Thymus (tissue), 11 donors: ENCODE data around the gene EXD1. TPM values are rescaled to one million over a fixed set of nuclear protein-coding genes. Genes with fewer than 3 reads are reported as not detected.
"Not testable (repeated sequence)": the region's sequence is repeated elsewhere in the genome, so short reads cannot be mapped to it uniquely, and the experiment has no call there.

ENCODE experiments used
- DNase-seq, 9 donors: peaks; one replicate each; pipeline ENCODE4 v3.0.0-alpha.2; 2013; ENCODE audit warnings: low spot score in 9 of 9, low read depth in 6 of 9, missing footprints in 1 of 9
- H3K27ac ChIP-seq, 2 donors: one replicate each; pipeline ENCODE4 v1.5.1; 2013; ENCODE audit warnings: control low read depth in 1 of 2, low read depth in 1 of 2, low read length in 1 of 2, mild to moderate bottlenecking in 1 of 2, moderate library complexity in 1 of 2
- H3K27me3 ChIP-seq, 2 donors: one replicate each; pipeline ENCODE4 v1.5.1; 2013; ENCODE audit warnings: low read length in 1 of 2; ENCODE audit not compliant: control insufficient read depth in 2 of 2, insufficient read depth in 1 of 2
- H3K36me3 ChIP-seq, 2 donors: one replicate each; pipeline ENCODE4 v1.5.1; 2013; ENCODE audit warnings: low read length in 1 of 2, mild to moderate bottlenecking in 1 of 2, moderate library complexity in 1 of 2; ENCODE audit not compliant: control insufficient read depth in 2 of 2, insufficient read depth in 2 of 2
- H3K4me1 ChIP-seq, 2 donors: one replicate each; pipeline ENCODE4 v1.5.1; 2013; ENCODE audit warnings: low read length in 2 of 2; ENCODE audit not compliant: control insufficient read depth in 2 of 2, insufficient read depth in 2 of 2
- H3K4me3 ChIP-seq, 2 donors: one replicate each; pipeline ENCODE4 v1.5.1; 2013; ENCODE audit warnings: low read length in 2 of 2, control low read depth in 1 of 2, mild to moderate bottlenecking in 1 of 2
- H3K9me3 ChIP-seq, 2 donors: one replicate each; pipeline ENCODE4 v1.5.1; 2013; ENCODE audit warnings: low read length in 1 of 2, mild to moderate bottlenecking in 1 of 2; ENCODE audit not compliant: control insufficient read depth in 2 of 2, insufficient read depth in 1 of 2
- WGBS: extraction: QIAGEN DNeasy Blood & Tissue Kit; methylation state at CpG from one replicate; pipeline ENCODE4 v1.1.7; 2013; 5-methylcytosine and 5-hydroxymethylcytosine counted together
- polyA plus RNA-seq: library from polyadenylated mRNA; stranded (reverse); fragments of 200-250 nt; gene quantifications from one replicate; pipeline ENCODE4 v1.2.3, GENCODE V29; 2013
- total RNA-seq: library from RNA; stranded (reverse); fragments of 120-200 nt; gene quantifications from one replicate; pipeline ENCODE4 v1.2.4, GENCODE V29; 2013
- donor health status: healthy.

Gene EXD1
- total and polyA plus RNA-seq, 2 donors = 0.09 to 0.34 TPM

DNA sequence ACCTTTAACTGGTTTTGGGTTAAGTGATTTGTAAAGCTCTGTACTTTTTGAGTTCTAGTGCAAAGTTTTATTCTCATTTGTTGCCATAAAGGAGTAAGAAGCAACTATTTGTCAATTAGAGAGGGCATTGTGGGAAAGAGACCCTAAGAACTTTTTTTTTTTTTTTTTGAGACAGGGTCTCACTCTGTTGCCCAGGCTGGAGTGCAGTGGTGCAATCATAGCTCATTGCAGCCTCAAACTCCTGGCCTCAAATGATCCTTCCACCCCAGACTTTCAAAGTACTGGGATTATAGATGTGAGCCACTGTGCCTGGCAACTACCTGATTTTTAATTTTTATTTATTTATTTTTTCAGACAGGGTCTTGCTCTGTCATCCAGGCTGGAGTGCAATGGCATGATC, 5.4 kb upstream of the EXD1 start:
- H3K4me3 ChIP-seq = no peak overlapping the region
- H3K4me1 ChIP-seq = peaks cover 4 to 5% of the 10 kb centered on the region in 2 donors

DNA sequence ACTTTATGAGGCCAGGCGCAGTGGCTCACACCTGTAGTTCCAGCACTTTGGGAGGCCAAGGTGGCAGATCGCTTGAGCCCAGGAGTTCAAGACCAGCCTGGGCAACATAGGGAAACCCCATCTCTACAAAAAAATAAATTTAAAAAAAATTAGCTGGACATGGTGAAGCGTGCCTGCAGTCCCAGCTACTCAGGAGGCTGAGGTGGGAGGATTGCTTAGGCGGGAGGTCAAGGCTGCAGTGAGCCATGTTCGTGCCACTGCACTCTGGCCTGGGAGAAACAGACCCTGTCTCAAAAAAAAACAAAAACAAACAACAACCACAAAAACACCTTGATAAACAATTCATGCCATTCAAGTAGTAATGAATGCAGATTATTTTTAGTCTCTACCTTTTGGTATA, 4.7 kb upstream of the EXD1 start:
- H3K4me3 ChIP-seq, H3K36me3 ChIP-seq, DNase-seq, H3K27ac ChIP-seq, H3K27me3 ChIP-seq, H3K9me3 ChIP-seq: not testable (repeated sequence)
- 98% methylated on average over 5 of the region's 5 CpGs for WGBS
- H3K4me1 ChIP-seq = peaks cover 9 to 11% of the 10 kb centered on the region in 2 donors

More for the DNA sequence above, 5.4 kb upstream of the EXD1 start:
- Histone ChIP-seq H3K9me3 (peaks cover 0 to 1% of the 10 kb centered on the region in 2 donors), H3K27me3 (no peaks in the 10 kb centered on the region), H3K27ac (no peak overlapping the region), H3K36me3 (peaks cover 0 to under 1% of the 10 kb centered on the region in 2 donors)
- no peak for DNase-seq

DNA sequence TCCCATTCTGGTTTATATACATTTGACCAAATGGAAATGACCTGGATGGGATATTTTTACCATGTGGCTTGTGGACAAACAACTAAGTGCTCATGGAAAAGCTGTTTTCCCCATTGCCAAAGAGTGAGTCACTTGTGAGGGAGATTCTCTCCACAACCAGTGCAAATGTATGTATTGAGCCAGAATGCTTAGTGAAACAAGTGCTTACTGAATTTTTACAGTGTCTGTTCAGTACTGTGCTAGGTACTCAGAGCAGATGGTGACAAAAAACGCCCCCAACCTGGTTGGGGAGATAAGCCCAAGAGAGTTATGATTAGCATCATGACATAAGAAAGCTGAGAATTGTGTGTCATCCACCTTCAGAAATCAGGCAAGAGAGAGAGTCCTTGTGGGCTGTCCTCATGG, 2.8 kb upstream of the EXD1 start:
- H3K36me3 ChIP-seq = no peaks in the 10 kb centered on the region
- H3K9me3 ChIP-seq = peaks cover 1 to 8% of the 10 kb centered on the region in 2 donors
- H3K27ac ChIP-seq = no peak overlapping the region
- 94% methylated on average over 1 of the region's 1 CpG for WGBS
- no peaks in the 10 kb centered on the region for H3K27me3 ChIP-seq
- H3K4me1 ChIP-seq = peaks cover 9 to 11% of the 10 kb centered on the region in 2 donors
- DNase-seq = no peak
- no peak overlapping the region for H3K4me3 ChIP-seq

DNA sequence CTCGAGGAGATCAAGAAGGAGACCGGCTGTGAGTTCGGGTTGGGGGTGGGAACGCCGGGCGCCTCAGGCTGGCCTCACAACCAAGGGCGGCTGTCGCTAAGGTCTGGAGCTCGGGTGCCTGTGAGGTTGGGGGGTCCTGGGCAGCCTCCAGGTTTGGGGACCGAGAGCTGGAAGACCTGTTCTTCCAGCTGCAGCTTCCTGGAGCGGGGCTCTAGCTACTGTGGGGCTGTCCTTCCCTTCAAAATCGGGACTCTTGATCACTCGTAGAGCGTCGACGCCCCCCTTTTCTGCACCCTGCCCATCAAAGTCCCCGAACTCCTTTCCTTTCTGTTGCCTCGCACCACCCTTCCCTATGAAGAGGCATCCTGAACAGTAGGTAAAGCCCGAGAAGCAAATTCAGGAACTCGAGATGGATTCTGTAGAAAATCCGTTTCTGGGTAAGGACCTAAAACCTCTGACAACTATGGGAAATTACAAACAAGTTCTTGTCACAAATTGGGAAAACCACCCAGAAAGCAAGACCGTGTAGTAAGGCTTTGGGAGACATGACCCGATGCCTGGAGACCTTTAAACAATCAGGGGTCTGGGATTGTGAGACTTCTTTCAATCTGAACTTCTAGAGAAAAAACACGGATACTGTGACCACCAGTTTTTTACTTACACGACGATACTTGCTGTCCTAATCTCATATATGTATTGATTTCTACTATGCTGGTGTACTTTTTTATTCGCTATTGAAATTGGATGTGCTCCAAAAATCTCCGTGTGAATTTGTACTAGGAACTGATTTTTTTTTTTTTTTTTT, 1.1 kb upstream of the EXD1 start:
- peak in 2 of 9 donors; percentile 11 to 54 for DNase-seq
- Histone ChIP-seq H3K36me3 (no peaks in the 10 kb centered on the region), H3K4me1 (peaks cover 9 to 11% of the 10 kb centered on the region in 2 donors), H3K9me3 (peaks cover 1 to 8% of the 10 kb centered on the region in 2 donors), H3K27ac (peak overlapping the region; percentile 28 to 90), H3K4me3 (peak overlapping the region; percentile 64 to 96), H3K27me3 (no peaks in the 10 kb centered on the region)
- WGBS = 9% methylated on average over 28 of the region's 28 CpGs

DNA sequence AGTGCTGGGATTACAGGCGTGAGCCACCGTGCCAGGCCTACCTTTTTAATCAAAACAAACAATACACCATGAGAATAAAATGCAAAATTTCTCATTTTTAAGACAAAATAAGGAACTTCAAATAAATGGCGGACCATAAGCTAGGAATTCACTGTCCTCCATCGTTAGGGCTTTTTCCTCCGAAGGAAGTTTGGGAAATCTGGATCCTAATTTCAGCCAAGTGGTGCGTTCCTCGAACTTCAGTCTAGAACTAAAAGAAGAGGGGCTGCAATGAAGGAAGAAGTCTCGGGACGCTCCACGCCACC, 260 bp downstream of the EXD1 start:
- no peaks in the 10 kb centered on the region for H3K27me3 ChIP-seq
- peaks cover 9 to 11% of the 10 kb centered on the region in 2 donors for H3K4me1 ChIP-seq
- peaks cover 1 to 8% of the 10 kb centered on the region in 2 donors for H3K9me3 ChIP-seq
- peak overlapping the region; percentile 64 to 96 for H3K4me3 ChIP-seq
- DNase-seq = no peak
- H3K36me3 ChIP-seq = no peaks in the 10 kb centered on the region
- WGBS = 40% methylated on average over 10 of the region's 10 CpGs
- peak overlapping the region in 1 of 2 donors; percentile 42 for H3K27ac ChIP-seq

DNA sequence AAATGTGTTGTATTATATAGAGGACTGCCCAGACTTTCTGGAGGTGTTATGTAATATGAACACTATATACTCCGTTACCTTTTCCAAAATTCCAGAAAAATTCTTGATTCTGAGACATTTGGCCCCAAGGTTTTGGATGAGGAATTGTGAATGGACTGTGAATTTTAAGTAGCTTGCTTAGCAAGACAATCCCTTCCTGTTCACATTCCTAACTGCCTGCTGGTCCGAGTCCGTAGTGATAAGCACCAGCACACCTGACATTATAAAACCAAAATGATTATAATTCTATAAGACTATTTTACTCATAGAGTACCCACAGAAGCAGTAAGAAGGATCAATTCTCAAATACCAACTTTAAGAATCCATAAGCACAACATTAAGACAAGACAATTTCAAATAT, 11.2 kb downstream of the EXD1 start:
- 90% methylated on average over 3 of the region's 3 CpGs for WGBS
- no peak for DNase-seq

DNA sequence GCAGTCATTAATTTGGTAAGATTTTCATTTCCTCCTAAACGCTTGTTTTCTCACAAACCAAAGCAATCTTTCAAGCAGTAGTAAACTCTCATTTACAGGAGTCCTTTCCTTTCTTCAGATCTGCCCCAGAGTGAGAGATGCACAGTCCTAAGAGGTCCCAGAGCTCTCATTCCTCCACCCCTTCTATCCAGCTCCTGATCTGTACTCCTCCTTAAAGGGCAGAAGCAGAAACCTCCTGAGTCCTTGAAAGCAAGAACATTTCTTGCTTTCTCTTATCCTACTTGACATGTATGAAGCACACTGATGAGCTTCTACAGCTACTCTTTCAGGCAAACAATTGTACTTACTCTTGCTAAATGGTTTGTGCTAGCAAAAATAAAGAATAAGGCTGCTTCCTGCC, 11.7 kb downstream of the EXD1 start:
- Histone ChIP-seq H3K27me3 (no peaks in the 10 kb centered on the region), H3K9me3 (no peaks in the 10 kb centered on the region), H3K36me3 (no peaks in the 10 kb centered on the region), H3K4me1 (no peaks in the 10 kb centered on the region), H3K27ac (no peak overlapping the region), H3K4me3 (no peak overlapping the region)
- WGBS = 61% methylated on average over 1 of the region's 1 CpG
- DNase-seq = no peak

More for the DNA sequence above, 11.2 kb downstream of the EXD1 start:
- H3K36me3 ChIP-seq = no peaks in the 10 kb centered on the region
- H3K9me3 ChIP-seq = no peaks in the 10 kb centered on the region
- H3K4me3 ChIP-seq = no peak overlapping the region
- no peak overlapping the region for H3K27ac ChIP-seq
- H3K4me1 ChIP-seq = no peaks in the 10 kb centered on the region
- H3K27me3 ChIP-seq = no peaks in the 10 kb centered on the region

DNA sequence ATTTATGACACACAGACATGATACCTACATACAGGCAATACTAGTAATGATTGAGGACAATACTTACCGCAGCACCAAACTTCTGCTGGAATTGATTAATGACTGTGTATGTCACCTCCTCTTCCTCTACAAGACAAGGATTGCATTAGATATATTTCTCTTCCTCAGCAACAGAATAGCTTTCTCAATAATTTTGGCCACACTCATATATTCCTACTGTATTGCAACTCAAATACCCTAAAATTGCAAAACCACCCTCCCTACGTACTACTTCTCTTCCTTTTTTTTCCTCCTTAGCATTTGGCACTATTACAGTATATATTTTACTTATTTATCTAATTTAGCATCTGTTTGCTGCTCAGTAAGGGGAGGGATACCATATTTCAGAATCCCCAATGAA, 14.8 kb downstream of the EXD1 start:
- 90% methylated on average over 2 of the region's 2 CpGs for WGBS
- no peaks in the 10 kb centered on the region for H3K4me1 ChIP-seq

DNA sequence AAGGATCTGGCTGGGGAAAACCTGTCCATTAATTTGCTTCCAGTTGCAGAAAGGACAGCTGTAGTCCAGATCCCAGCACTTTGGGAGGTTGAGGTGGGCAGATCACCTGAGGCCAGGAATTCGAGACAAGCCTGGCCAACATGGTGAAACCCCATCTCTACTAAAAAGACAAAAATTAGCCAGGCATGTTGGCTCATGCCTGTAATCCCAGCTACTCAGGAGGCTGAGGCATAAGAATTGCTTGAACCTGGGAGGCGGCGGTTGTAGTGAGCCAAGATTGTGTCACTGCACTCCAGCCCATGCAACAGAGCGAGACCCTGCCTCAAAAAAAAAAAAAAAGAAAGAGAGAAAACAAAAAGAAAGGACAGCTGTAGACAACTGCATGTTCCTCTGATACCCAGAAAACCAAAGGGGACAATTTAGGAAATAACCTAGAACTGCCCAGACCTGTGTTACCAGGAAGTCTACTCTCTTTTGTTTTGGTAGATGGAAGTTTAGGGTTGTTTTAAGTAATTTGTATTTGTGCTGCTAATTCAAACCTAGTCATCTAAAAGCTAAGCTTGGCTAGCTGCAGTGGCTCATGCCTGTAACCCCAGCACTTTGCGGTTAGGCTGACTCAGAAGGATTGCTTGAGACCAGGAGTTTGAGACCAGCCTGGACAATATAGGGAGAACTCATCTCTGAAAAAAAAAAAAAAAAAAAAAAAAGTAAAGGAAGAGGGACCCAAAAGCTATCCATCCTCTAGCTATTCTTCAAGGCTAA, 22.7 kb downstream of the EXD1 start:
- Histone ChIP-seq H3K4me3 (no peak overlapping the region), H3K27me3 (no peaks in the 10 kb centered on the region), H3K9me3 (no peaks in the 10 kb centered on the region), H3K4me1 (no peaks in the 10 kb centered on the region), H3K27ac (no peak overlapping the region), H3K36me3 (no peaks in the 10 kb centered on the region)
- 95% methylated on average over 5 of the region's 5 CpGs for WGBS
- peak in 1 of 9 donors; percentile 15 for DNase-seq

More for the DNA sequence above, 14.8 kb downstream of the EXD1 start:
- no peak for DNase-seq
- H3K9me3 ChIP-seq = no peaks in the 10 kb centered on the region
- no peaks in the 10 kb centered on the region for H3K27me3 ChIP-seq
- H3K36me3 ChIP-seq = no peaks in the 10 kb centered on the region
- no peak overlapping the region for H3K4me3 ChIP-seq
- no peak overlapping the region for H3K27ac ChIP-seq
